A673 (cell line): ENCODE results near the gene RRAS. TPM values are rescaled to one million over a fixed set of nuclear protein-coding genes. Genes with fewer than 3 reads are reported as not detected.

Source experiments
- Bru-seq: library from RNA; stranded (reverse); fragments of 400-500 nt; gene quantifications from one replicate; lab custom pipeline; 2021; lab: Mats Ljungman, UMichigan
- BruChase-seq, 2 experiments: library from RNA; stranded (reverse); fragments of 400-500 nt; gene quantifications; one replicate each; lab custom pipeline; 2021; lab: Mats Ljungman, UMichigan
- BruUV-seq: library from RNA; stranded (reverse); fragments of 400-500 nt; replicated peaks from 2 replicates; lab custom pipeline; 2021; lab: Mats Ljungman, UMichigan
- CTCF ChIA-PET: fragments of 300-600 bp; sonication (Branson Sonifier 250); formaldehyde crosslinking; loops from one replicate; lab custom pipeline; 2022; ENCODE audit warnings: antibody characterized with exemption; lab: Charles Lee
- POLR2A ChIA-PET: fragments of 300-600 bp; sonication (Branson Sonifier 250); formaldehyde crosslinking; loops from one replicate; lab custom pipeline; 2022; ENCODE audit warnings: antibody characterized with exemption; ENCODE audit not compliant: low non-redundant PET; lab: Charles Lee
- DNase-seq: peaks from one replicate; pipeline ENCODE4 v3.0.0-alpha.2; 2015; ENCODE audit warnings: low spot score
- H3K27ac ChIP-seq: fragments of 200-600 bp; sonication (generic); 2 replicates; pipeline ENCODE4 v1.5.1; 2016; ENCODE audit warnings: mixed run types, low read depth, mild to moderate bottlenecking, mixed read lengths, antibody characterized with exemption, low read length; ENCODE audit not compliant: poor library complexity, severe bottlenecking
- H3K27me3 ChIP-seq: fragments of 200-600 bp; sonication (generic); replicated peaks from 2 replicates; pipeline ENCODE4 v1.6.1; 2017; ENCODE audit warnings: mixed run types, low read depth, mild to moderate bottlenecking, mixed read lengths, antibody characterized with exemption, low read length; ENCODE audit not compliant: insufficient read depth, poor library complexity
- H3K36me3 ChIP-seq: fragments of 200-600 bp; sonication (generic); 2 replicates; pipeline ENCODE4 v1.6.1; 2016; ENCODE audit warnings: mixed run types, mild to moderate bottlenecking, mixed read lengths, antibody characterized with exemption, low read length; ENCODE audit not compliant: insufficient read depth, poor library complexity, severe bottlenecking
- H3K4me1 ChIP-seq: fragments of 200-600 bp; sonication (generic); 2 replicates; pipeline ENCODE4 v1.6.1; 2017; ENCODE audit warnings: mixed run types, mild to moderate bottlenecking, mixed read lengths, antibody characterized with exemption, low read length; ENCODE audit not compliant: insufficient read depth, poor library complexity, severe bottlenecking
- H3K4me3 ChIP-seq: fragments of 200-600 bp; sonication (generic); 2 replicates; pipeline ENCODE4 v1.5.1; 2016; ENCODE audit warnings: low read depth, mixed run types, mild to moderate bottlenecking, mixed read lengths, low read length; ENCODE audit not compliant: poor library complexity, severe bottlenecking
- H3K9me3 ChIP-seq: fragments of 200-600 bp; sonication (generic); 2 replicates; pipeline ENCODE4 v1.6.1; 2016; ENCODE audit warnings: mixed run types, low read depth, mild to moderate bottlenecking, mixed read lengths, antibody characterized with exemption, low read length; ENCODE audit not compliant: poor library complexity, severe bottlenecking
- EZH2 ChIP-seq: fragments of 200-600 bp; sonication (generic); IDR thresholded peaks from 2 replicates; pipeline ENCODE4 v1.6.1; 2017; ENCODE audit warnings: borderline replicate concordance, low read depth, mild to moderate bottlenecking, mixed read lengths, antibody characterized with exemption, low read length; ENCODE audit not compliant: poor library complexity, severe bottlenecking
- intact Hi-C: fragments of 100-400 bp; cut with micrococcal nuclease; formaldehyde crosslinking; loops from one replicate; pipeline ENCODE4 v1.10.0; 2022; ENCODE audit not compliant: unreplicated experiment
- long read RNA-seq: library from polyadenylated mRNA; stranded (forward); transcript quantifications from one replicate; pipeline ENCODE4 v2.0.0, GENCODE V29; 2022
- total RNA-seq: library from RNA; stranded (reverse); gene quantifications from 2 replicates; pipeline ENCODE4 v1.2.3, GENCODE V29; 2021
- TF ChIP-seq, protein P1 (sequence below): fragments of 300-800, 200-600 bp; sonication (generic); conservative IDR thresholded peaks from 2 replicates; pipeline ENCODE4 v1.5.1; 2017; ENCODE audit warnings: low read depth, mild to moderate bottlenecking, antibody characterized with exemption, low read length, moderate library complexity, mixed read lengths

The RRAS gene
- total RNA-seq, result 27.6 and 32.4 TPM in 2 replicates
- Bru-seq, nascent RNA, result percentile 40 among the genes with signal in this experiment
- BruChase-seq, experiment 1, labeled RNA remaining after a 2-hour chase, result percentile 37 among the genes with signal in this experiment
- BruChase-seq, experiment 2, labeled RNA remaining after a 6-hour chase, result percentile 51 among the genes with signal in this experiment
- long read RNA-seq, transcript RRAS-201 (6 exons, 1,044 nt), result major isoform, 88 of 94 reads
- long read RNA-seq, partial matches to known transcripts, result 1 of 94 reads
- long read RNA-seq, other reads (novel, unspliced or antisense), result 4 of 94 reads

DNA sequence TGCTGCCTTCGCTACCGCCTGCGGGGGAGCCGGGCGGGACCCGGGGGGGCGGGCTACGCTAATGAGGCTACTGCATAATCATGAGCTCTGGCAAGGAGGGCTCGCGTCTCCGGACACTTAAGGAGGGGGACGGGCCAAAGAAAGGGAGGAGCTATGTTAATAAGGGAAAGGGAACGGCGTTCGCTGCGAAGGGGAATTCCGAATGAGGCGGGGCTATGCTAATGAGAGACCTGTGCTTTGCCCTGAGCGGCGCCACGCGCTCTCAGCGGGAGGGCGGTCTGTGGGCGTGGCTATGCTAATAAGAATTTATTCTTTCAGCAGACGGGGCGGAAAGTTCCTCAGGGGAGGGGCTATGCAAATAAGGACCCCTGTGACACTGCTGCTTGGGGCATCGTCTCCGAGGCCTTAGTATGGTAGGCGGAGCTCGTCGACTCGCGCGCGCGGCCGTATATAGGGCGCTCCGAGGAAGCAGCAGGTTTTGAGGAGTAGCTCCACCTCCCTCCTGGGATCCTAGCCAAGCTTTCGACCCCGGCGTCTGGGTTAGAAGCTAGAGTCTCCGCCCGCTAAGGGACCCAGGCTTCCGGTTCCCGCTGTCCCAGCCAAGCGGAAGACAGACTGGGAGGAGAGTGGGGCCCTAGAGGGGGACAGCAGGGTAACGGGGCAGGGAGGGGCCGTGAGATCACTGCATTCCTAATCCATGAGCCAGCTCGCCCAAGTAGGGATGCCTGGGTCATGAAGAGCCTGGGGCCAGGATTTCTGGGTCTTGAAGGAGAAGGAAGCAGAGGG is at the start of gene RRAS:
Gene RRAS (minus strand): TSS at position 31 of the 786 bp plus-strand sequence. CDS start 45 bp downstream, outside the sequence.
- DNase-seq, result peak; percentile 100
- intact Hi-C loops, result loop anchor here (2.0 kb wide), 1 partner anchor 48 kb away; no protein-coding TSS in a partner anchor
- BruUV-seq, result no TSS peak
- Histone ChIP-seq H3K4me3 (peak within 1 kb of the TSS; percentile 59), H3K36me3 (peaks cover 7% of the 10 kb centered on the region), H3K9me3 (no peaks in the 10 kb centered on the region), H3K4me1 (peaks cover 40% of the 10 kb centered on the region), H3K27ac (peak within 1 kb of the TSS; percentile 98), H3K27me3 (no peaks in the 10 kb centered on the region)
- POLR2A ChIA-PET, result interaction anchor here (0.5 to 1.0 kb wide), 8 partner anchors 9 to 1099 kb away, joined by 3 to 11 read pairs (median 6); partner anchors contain the start of genes ATF5, NOSIP and NUP62
- TF ChIP-seq, protein P1, sequence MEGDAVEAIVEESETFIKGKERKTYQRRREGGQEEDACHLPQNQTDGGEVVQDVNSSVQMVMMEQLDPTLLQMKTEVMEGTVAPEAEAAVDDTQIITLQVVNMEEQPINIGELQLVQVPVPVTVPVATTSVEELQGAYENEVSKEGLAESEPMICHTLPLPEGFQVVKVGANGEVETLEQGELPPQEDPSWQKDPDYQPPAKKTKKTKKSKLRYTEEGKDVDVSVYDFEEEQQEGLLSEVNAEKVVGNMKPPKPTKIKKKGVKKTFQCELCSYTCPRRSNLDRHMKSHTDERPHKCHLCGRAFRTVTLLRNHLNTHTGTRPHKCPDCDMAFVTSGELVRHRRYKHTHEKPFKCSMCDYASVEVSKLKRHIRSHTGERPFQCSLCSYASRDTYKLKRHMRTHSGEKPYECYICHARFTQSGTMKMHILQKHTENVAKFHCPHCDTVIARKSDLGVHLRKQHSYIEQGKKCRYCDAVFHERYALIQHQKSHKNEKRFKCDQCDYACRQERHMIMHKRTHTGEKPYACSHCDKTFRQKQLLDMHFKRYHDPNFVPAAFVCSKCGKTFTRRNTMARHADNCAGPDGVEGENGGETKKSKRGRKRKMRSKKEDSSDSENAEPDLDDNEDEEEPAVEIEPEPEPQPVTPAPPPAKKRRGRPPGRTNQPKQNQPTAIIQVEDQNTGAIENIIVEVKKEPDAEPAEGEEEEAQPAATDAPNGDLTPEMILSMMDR, result no peak
- no peak for TF ChIP-seq EZH2
- CTCF ChIA-PET, result interaction anchor here (0.5 to 0.6 kb wide), 3 partner anchors 196 to 672 kb away, joined by 3 to 17 read pairs (median 9); no protein-coding TSS in a partner anchor

DNA sequence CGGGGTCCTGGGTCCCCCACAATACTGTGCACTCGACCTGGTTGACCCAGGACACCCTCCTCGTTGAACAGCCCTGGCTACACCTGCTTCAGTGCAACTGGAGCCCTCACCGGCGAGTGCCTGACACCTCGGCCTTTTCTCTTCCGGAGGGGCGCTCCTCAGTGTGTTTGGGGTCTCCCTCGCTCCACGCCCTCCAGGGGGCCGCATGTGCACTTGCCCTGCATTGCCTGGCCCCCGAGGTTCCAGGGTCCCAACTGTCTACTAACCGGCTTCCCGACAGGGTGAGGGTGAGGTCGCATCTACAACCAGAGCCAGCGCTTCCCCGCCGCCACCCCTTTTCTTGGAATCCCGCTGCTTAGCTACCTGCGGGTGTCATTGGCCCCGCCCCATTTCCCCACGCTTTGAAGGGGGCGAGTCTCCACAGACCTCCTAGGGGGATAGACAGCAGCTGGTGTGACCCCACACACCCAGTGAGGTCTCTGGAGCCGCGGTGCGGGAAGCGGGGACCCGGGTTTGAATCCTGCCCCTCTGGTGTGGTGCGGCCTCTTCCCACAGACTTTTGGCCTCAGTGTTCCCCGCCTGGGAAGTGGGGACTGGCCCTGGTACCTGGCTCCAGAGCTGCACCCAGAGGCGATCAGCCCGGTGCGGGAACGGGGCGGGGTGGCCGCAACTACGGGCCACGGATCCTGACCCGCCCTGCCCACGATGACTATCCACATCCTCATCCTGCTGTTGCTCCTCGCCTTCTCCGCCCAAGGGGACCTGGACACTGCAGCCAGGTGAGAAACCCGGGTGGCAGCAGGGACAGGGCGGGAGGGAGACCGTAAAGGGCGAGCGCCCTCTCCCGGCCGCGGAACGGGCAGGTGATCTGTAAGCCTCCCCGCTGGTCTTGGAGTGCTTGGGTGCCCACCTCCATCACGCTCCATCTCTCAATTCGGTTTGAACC is 49.5 kb upstream of the RRAS start, which contains the start of gene ADM5:
Gene ADM5 (plus strand): TSS at position 462 of the 946 bp plus-strand sequence. CDS start 244 bp downstream, at position 706.
- DNase-seq, result peak; percentile 52
- Histone ChIP-seq H3K9me3 (no peaks in the 10 kb centered on the region), H3K27ac (peak within 1 kb of the TSS; percentile 47), H3K36me3 (peaks cover 26% of the 10 kb centered on the region), H3K4me1 (peaks cover 44% of the 10 kb centered on the region), H3K4me3 (peak within 1 kb of the TSS; percentile 49), H3K27me3 (no peaks in the 10 kb centered on the region)
- ChIA-PET POLR2A (interaction anchor here (0.6 kb wide), 1 partner anchor 9 kb away, joined by 9 read pairs; no protein-coding TSS in a partner anchor), CTCF (interaction anchor here (0.6 to 1.5 kb wide), 5 partner anchors 8 to 447 kb away, joined by 3 to 5 read pairs (median 3); no protein-coding TSS in a partner anchor)
- intact Hi-C loops, result no loop called here
- no TSS peak for BruUV-seq
- TF ChIP-seq, protein P1, result peak; percentile 79
- TF ChIP-seq EZH2, result no peak
